Activated CD4-positive, CD25-positive, alpha-beta regulatory T cell treated with anti-CD3 and anti-CD28 coated beads, Interleukin-2, amount 50 U/mL, for 72 hours (primary cell): ENCODE data around the gene ARHGAP15.

Experiments used
- DNase-seq: peaks from one replicate; pipeline ENCODE4 v3.0.0; 2021

The ARHGAP15 gene

GRCh38 chr2:143354050-143354750 is 225.0 kb downstream of the ARHGAP15 start:
- no peak for DNase-seq

GRCh38 chr2:143355870-143356269 is 226.7 kb downstream of the ARHGAP15 start:
- DNase-seq: no peak

GRCh38 chr2:143356336-143356735 is 227.1 kb downstream of the ARHGAP15 start:
- DNase-seq: no peak

GRCh38 chr2:143356736-143357446 is 227.7 kb downstream of the ARHGAP15 start:
- DNase-seq: no peak

GRCh38 chr2:143357966-143358365 is 228.7 kb downstream of the ARHGAP15 start:
- no peak for DNase-seq

GRCh38 chr2:143361346-143361745 is 232.1 kb downstream of the ARHGAP15 start:
- DNase-seq: no peak

GRCh38 chr2:143371616-143372015 is 242.4 kb downstream of the ARHGAP15 start:
- no peak for DNase-seq

GRCh38 chr2:143375384-143375880 is 246.2 kb downstream of the ARHGAP15 start:
- DNase-seq: no peak

- DNase-seq: no peak
Measured at GRCh38 chr2:143378996-143379395, 249.8 kb downstream of the ARHGAP15 start.

GRCh38 chr2:143379955-143380354 is 250.7 kb downstream of the ARHGAP15 start:
- DNase-seq: no peak

- no peak for DNase-seq
Measured at GRCh38 chr2:143382573-143382972, 253.4 kb downstream of the ARHGAP15 start.

GRCh38 chr2:143383016-143383415 is 253.8 kb downstream of the ARHGAP15 start:
- no peak for DNase-seq

- DNase-seq: no peak
Measured at GRCh38 chr2:143384111-143384510, 254.9 kb downstream of the ARHGAP15 start.

GRCh38 chr2:143390171-143390570 is 261.0 kb downstream of the ARHGAP15 start:
- no peak for DNase-seq

GRCh38 chr2:143392358-143392757 is 263.1 kb downstream of the ARHGAP15 start:
- DNase-seq: no peak

- DNase-seq: no peak
Measured at GRCh38 chr2:143394062-143394461, 264.8 kb downstream of the ARHGAP15 start.

GRCh38 chr2:143397884-143398614 is 268.8 kb downstream of the ARHGAP15 start:
- DNase-seq: no peak

GRCh38 chr2:143398781-143399180 is 269.6 kb downstream of the ARHGAP15 start:
- DNase-seq: no peak

- no peak for DNase-seq
Measured at GRCh38 chr2:143399631-143400069, 270.4 kb downstream of the ARHGAP15 start.

- DNase-seq: no peak
Measured at GRCh38 chr2:143401861-143402260, 272.6 kb downstream of the ARHGAP15 start.

- DNase-seq: no peak
Measured at GRCh38 chr2:143402451-143402850, 273.2 kb downstream of the ARHGAP15 start.

GRCh38 chr2:143410082-143410897 is 281.1 kb downstream of the ARHGAP15 start:
- no peak for DNase-seq

- no peak for DNase-seq
Measured at GRCh38 chr2:143415571-143415970, 286.4 kb downstream of the ARHGAP15 start.
